D721Med (cell line): ENCODE data around the gene TOM1L2.

Experiments
- DNase-seq: peaks from one replicate; pipeline ENCODE4 v3.0.0; 2011; ENCODE audit warnings: low spot score; ENCODE audit not compliant: insufficient read length
- FAIRE-seq: peaks from 2 replicates; lab custom pipeline; 2011; peaks lifted over from hg19 to GRCh38; lab: Jason Lieb, UNC
- CTCF ChIP-seq: IDR thresholded peaks from 2 replicates; pipeline ENCODE4 v1.5.1; 2012; ENCODE audit warnings: mild to moderate bottlenecking, control low read depth; ENCODE audit not compliant: insufficient read depth; ENCODE audit errors: missing control alignments

Gene TOM1L2

DNA sequence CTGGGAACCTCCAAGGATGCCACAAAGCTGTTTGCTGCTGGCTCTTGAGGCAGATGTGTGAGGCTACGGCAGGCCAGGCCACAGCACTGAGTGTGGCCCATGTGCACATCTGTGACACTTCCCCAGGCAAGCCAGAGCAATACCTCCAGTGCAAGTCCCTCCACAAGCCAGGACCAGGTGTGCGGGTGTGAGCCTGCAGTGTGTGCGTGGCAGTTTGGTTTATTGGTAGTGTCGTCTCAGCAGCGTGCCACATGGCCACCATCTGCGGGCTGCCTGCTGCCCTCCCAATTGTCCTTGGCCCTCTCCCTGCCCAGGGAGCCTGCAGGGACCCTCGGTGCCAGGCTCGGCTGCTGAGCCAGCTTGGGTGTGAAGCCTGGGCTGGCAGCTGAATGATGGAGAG is 125.6 kb downstream of the TOM1L2 start:
- DNase-seq = no peak
- no peak for FAIRE-seq
- TF ChIP-seq CTCF = no peak

- TF ChIP-seq CTCF = no peak
- DNase-seq (no peak), FAIRE-seq (no peak)
These were observed 126.2 kb downstream of the TOM1L2 start for GRCh38 chr17:17846003-17846402.

DNA sequence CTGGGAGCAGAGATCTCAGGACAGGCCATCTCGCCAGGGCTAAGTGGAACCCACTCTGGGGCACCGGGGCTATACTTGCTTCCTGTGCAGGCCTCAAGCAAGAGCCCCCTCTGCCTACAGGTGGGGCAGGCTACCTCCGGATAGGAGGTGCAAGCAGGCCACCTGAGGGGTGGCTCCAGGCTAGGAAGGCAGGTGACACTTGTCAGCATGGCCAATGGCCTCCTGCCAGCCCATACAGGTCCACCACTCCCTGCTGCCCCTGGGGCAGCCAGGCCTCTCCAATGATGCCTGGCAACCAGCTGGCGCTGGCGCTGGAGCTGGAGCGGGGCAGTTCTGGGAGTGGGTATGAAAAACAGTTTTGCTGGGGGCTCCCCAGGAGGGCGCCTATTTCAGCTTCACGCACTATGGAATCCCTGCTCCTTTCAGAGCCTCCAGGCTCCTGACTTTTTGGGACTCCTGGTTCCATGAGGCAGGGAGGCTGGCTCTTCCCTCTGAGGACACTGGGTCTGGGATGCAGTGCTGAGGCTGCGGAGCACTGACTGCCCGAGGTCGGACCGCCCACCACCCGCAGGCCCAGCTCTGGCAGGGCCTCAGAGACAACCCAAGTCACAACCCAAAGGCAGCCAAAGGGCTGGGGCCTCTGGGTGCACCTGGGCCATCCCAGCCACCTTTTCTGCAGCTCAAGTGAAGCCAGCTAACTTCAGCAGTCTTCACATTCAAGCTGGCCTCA is 127.0 kb downstream of the TOM1L2 start:
- TF ChIP-seq CTCF = no peak
- FAIRE-seq (no peak), DNase-seq (no peak)

GRCh38 chr17:17844500-17844899 is 127.7 kb downstream of the TOM1L2 start:
- TF ChIP-seq CTCF = no peak
- DNase-seq = no peak
- FAIRE-seq = no peak

GRCh38 chr17:17844079-17844478 is 128.1 kb downstream of the TOM1L2 start:
- TF ChIP-seq CTCF = no peak
- FAIRE-seq (no peak), DNase-seq (no peak)

- TF ChIP-seq CTCF = no peak
- no peak for FAIRE-seq
- no peak for DNase-seq
These were observed 129.1 kb downstream of the TOM1L2 start for GRCh38 chr17:17843096-17843495.

GRCh38 chr17:17842111-17842876 is 129.9 kb downstream of the TOM1L2 start:
- no peak for TF ChIP-seq CTCF
- FAIRE-seq (no peak), DNase-seq (no peak)
